Testis (tissue), 2 donors: ENCODE results near the gene HSFY2.
"Not testable (repeated sequence)": the region's sequence is repeated elsewhere in the genome, so short reads cannot be mapped to it uniquely, and the experiment has no call there.

Experiments
- CTCF ChIP-seq, 3 experiments: fragments of 450-650 bp in 2 of 3; fragments of 200-600 bp in 1 of 3; sonication (generic) in 1 of 3; IDR thresholded peaks; one replicate each; pipeline ENCODE4 v1.5.1; 2016 to 2019; ENCODE audit warnings: antibody characterized with exemption in 3 of 3, mild to moderate bottlenecking in 2 of 3, moderate library complexity in 1 of 3
- POLR2A ChIP-seq: fragments of 450-650 bp; IDR thresholded peaks from one replicate; pipeline ENCODE4 v1.6.1; 2017; ENCODE audit warnings: antibody characterized with exemption, mild to moderate bottlenecking, moderate library complexity

GRCh38 chrY:18754077-18754476 lies 19.5 kb downstream of the HSFY2 start:
- not testable (repeated sequence) for TF ChIP-seq POLR2A; CTCF (IDR thresholded peaks at IDR 0.05)
